AG04449 (cell line): ENCODE results near the gene LUC7L.
"Not testable (repeated sequence)": the region's sequence is repeated elsewhere in the genome, so short reads cannot be mapped to it uniquely, and the experiment has no call there.

ENCODE experiments used
- CTCF ChIA-PET: fragments of 350-600 bp; formaldehyde crosslinking; extraction: SDS; loops from one replicate; lab custom pipeline; 2021; ENCODE audit warnings: antibody characterized with exemption; lab: Yijun Ruan, JAX
- POLR2A ChIA-PET: fragments of 400-600, 350-600 bp; formaldehyde crosslinking; extraction: SDS; loops from one replicate; lab custom pipeline; 2020; ENCODE audit warnings: antibody characterized with exemption, inconsistent platforms; lab: Yijun Ruan, JAX
- DNase-seq: peaks from one replicate; pipeline ENCODE4 v3.0.0-alpha.2; 2010; ENCODE audit warnings: low read depth, low spot score
- H3K4me3 ChIP-seq: 2 replicates; pipeline ENCODE4 v1.5.1; 2011; ENCODE audit warnings: low read depth, mild to moderate bottlenecking, control low read depth, low read length
- CTCF ChIP-seq: IDR thresholded peaks from one replicate; pipeline ENCODE4 v1.5.1; 2011; ENCODE audit warnings: mild to moderate bottlenecking, moderate library complexity, low read length, control low read depth, inconsistent platforms; ENCODE audit not compliant: insufficient read depth; ENCODE audit errors: missing control alignments

Gene LUC7L

GRCh38 chr16:262121-262745 lies 33.0 kb upstream of the LUC7L start:
- no peak overlapping the region for H3K4me3 ChIP-seq
- POLR2A ChIA-PET = no interaction called here
- no peak for DNase-seq
- no peak for TF ChIP-seq CTCF
- CTCF ChIA-PET = no interaction called here

- TF ChIP-seq CTCF = no peak
- CTCF ChIA-PET = no interaction called here
- POLR2A ChIA-PET = no interaction called here
- DNase-seq = no peak
- no peak overlapping the region for H3K4me3 ChIP-seq
Measured at GRCh38 chr16:261031-261691, 31.9 kb upstream of the LUC7L start.

- ChIA-PET CTCF (no interaction called here), POLR2A (no interaction called here)
- no peak overlapping the region for H3K4me3 ChIP-seq
Measured at GRCh38 chr16:260326-260725, 31.1 kb upstream of the LUC7L start.

GRCh38 chr16:259814-260253 lies 30.6 kb upstream of the LUC7L start:
- no peak for TF ChIP-seq CTCF
- POLR2A ChIA-PET = no interaction called here
- H3K4me3 ChIP-seq = no peak overlapping the region
- CTCF ChIA-PET = no interaction called here
- DNase-seq = no peak

More at GRCh38 chr16:260326-260725, 31.1 kb upstream of the LUC7L start:
- no peak for DNase-seq
- TF ChIP-seq CTCF = no peak

- CTCF ChIA-PET = no interaction called here
- TF ChIP-seq CTCF = no peak
- POLR2A ChIA-PET = no interaction called here
- DNase-seq = no peak
- H3K4me3 ChIP-seq = no peak overlapping the region
Measured at GRCh38 chr16:259226-259625, 30.0 kb upstream of the LUC7L start.

- ChIA-PET POLR2A (interaction anchor here (0.7 kb wide), 1 partner anchor 12 kb away, joined by 4 read pairs; no protein-coding TSS in a partner anchor), CTCF (interaction anchor here (1.3 kb wide), 1 partner anchor 152 kb away, joined by 4 read pairs; no protein-coding TSS in a partner anchor)
- not testable (repeated sequence) for DNase-seq, H3K4me3 ChIP-seq
Measured at GRCh38 chr16:258091-258490, 28.8 kb upstream of the LUC7L start.

- no peak for TF ChIP-seq CTCF
- no peak overlapping the region for H3K4me3 ChIP-seq
- POLR2A ChIA-PET = interaction anchor here (0.6 kb wide), 1 partner anchor 10 kb away, joined by 3 read pairs; no protein-coding TSS in a partner anchor
- CTCF ChIA-PET = no interaction called here
- DNase-seq = no peak
Measured at GRCh38 chr16:255183-255582, 25.9 kb upstream of the LUC7L start.
